Measurements from ENCODE around the gene CKAP4.

The CKAP4 gene

GRCh38 chr12:106243620-106244019 is 4.2 kb downstream of the CKAP4 start:
- no peak for DNase-seq (ENCODE audit: low read depth)
- no peak overlapping the region for H3K4me3 ChIP-seq (ENCODE audit: low read depth, low read length)
- TF ChIP-seq CTCF (IDR thresholded peaks at IDR 0.05; ENCODE audit: insufficient read depth, low read depth, low read length, missing control alignments), result no peak

GRCh38 chr12:106240821-106241220 is 7.0 kb downstream of the CKAP4 start:
- TF ChIP-seq CTCF (IDR thresholded peaks at IDR 0.05; ENCODE audit: insufficient read depth, low read depth, low read length, missing control alignments), result no peak
- H3K4me3 ChIP-seq (ENCODE audit: low read depth, low read length), result no peak overlapping the region
- DNase-seq (ENCODE audit: low read depth), result no peak

GRCh38 chr12:106239951-106240335 is 7.9 kb downstream of the CKAP4 start:
- no peak for TF ChIP-seq CTCF (IDR thresholded peaks at IDR 0.05; ENCODE audit: insufficient read depth, low read depth, low read length, missing control alignments)
- no peak overlapping the region for H3K4me3 ChIP-seq (ENCODE audit: low read depth, low read length)
- no peak for DNase-seq (ENCODE audit: low read depth)

- H3K4me3 ChIP-seq (ENCODE audit: low read depth, low read length), result no peak overlapping the region
- no peak for DNase-seq (ENCODE audit: low read depth)
- TF ChIP-seq CTCF (IDR thresholded peaks at IDR 0.05; ENCODE audit: insufficient read depth, low read depth, low read length, missing control alignments), result no peak
Measured at GRCh38 chr12:106239241-106239950, 8.4 kb downstream of the CKAP4 start.

GRCh38 chr12:106238146-106238545 is 9.7 kb downstream of the CKAP4 start:
- DNase-seq (ENCODE audit: low read depth), result no peak
- TF ChIP-seq CTCF (IDR thresholded peaks at IDR 0.05; ENCODE audit: insufficient read depth, low read depth, low read length, missing control alignments), result no peak

GRCh38 chr12:106235770-106236169 is 12.1 kb downstream of the CKAP4 start:
- TF ChIP-seq CTCF (IDR thresholded peaks at IDR 0.05; ENCODE audit: insufficient read depth, low read depth, low read length, missing control alignments), result no peak
- no peak overlapping the region for H3K4me3 ChIP-seq (ENCODE audit: low read depth, low read length)
- DNase-seq (ENCODE audit: low read depth), result no peak

More at GRCh38 chr12:106238146-106238545, 9.7 kb downstream of the CKAP4 start:
- no peak overlapping the region for H3K4me3 ChIP-seq (ENCODE audit: low read depth, low read length)

GRCh38 chr12:106234449-106234848 is 13.4 kb downstream of the CKAP4 start:
- no peak overlapping the region for H3K4me3 ChIP-seq (ENCODE audit: low read depth, low read length)
- no peak for TF ChIP-seq CTCF (IDR thresholded peaks at IDR 0.05; ENCODE audit: insufficient read depth, low read depth, low read length, missing control alignments)
- DNase-seq (ENCODE audit: low read depth), result no peak

Measured in GM12865 (cell line).